DND-41 (cell line): ENCODE data around the gene DLG1.

Source experiments
- ATAC-seq: fragments of 200-7000 bp; cut with Tn5 transposase; 3 replicates; pipeline ENCODE4 v1.9.1; 2021; ENCODE audit warnings: low read depth; ENCODE audit not compliant: insufficient read depth
- DNase-seq: peaks from one replicate; pipeline ENCODE4 v3.0.0-alpha.2; 2020
- H2AFZ ChIP-seq: 2 replicates; pipeline ENCODE4 v1.6.0; 2012; ENCODE audit warnings: low read depth, low read length
- H3K27ac ChIP-seq: 2 replicates; pipeline ENCODE4 v1.5.1; 2012; ENCODE audit warnings: low read length, inconsistent platforms
- H3K27me3 ChIP-seq: fragments of 200-600 bp; sonication (generic); 2 replicates; pipeline ENCODE4 v1.6.0; 2012; ENCODE audit warnings: low read length, mild to moderate bottlenecking, inconsistent platforms; ENCODE audit not compliant: insufficient read depth, poor library complexity
- H3K36me3 ChIP-seq: 2 replicates; pipeline ENCODE4 v1.5.1; 2012; ENCODE audit warnings: low read length, inconsistent platforms; ENCODE audit not compliant: insufficient read depth
- H3K4me1 ChIP-seq: 2 replicates; pipeline ENCODE4 v1.5.1; 2012; ENCODE audit warnings: mild to moderate bottlenecking, low read length; ENCODE audit not compliant: insufficient read depth
- H3K4me2 ChIP-seq: 2 replicates; pipeline ENCODE4 v1.6.0; 2012; ENCODE audit warnings: mild to moderate bottlenecking, moderate library complexity, low read length, inconsistent platforms; ENCODE audit not compliant: insufficient read depth
- H3K4me3 ChIP-seq, 2 experiments: fragments of 200-600 bp in 1 of 2; shearing (Covaris generic) in 1 of 2; 2 replicates each; pipeline ENCODE4 v1.5.1; 2012 to 2016; ENCODE audit warnings: inconsistent platforms in 2 of 2, low read length in 2 of 2, mild to moderate bottlenecking in 2 of 2, low read depth in 1 of 2, moderate library complexity in 1 of 2
- H3K79me2 ChIP-seq: 2 replicates; pipeline ENCODE4 v1.6.0; 2012; ENCODE audit warnings: low read length, inconsistent platforms; ENCODE audit not compliant: insufficient read depth
- H3K9ac ChIP-seq: 2 replicates; pipeline ENCODE4 v1.6.0; 2012; ENCODE audit warnings: low read depth, mild to moderate bottlenecking, inconsistent platforms, low read length, moderate library complexity
- H3K9me3 ChIP-seq: 2 replicates; pipeline ENCODE4 v1.5.1; 2012; ENCODE audit warnings: low read length, moderate library complexity, mild to moderate bottlenecking, inconsistent platforms; ENCODE audit not compliant: insufficient read depth, severe bottlenecking
- H4K20me1 ChIP-seq: 2 replicates; pipeline ENCODE4 v1.6.0; 2012; ENCODE audit warnings: low read length; ENCODE audit not compliant: insufficient read depth
- EZH2 ChIP-seq: IDR thresholded peaks from 3 replicates; pipeline ENCODE4 v1.6.1; 2012; ENCODE audit warnings: borderline replicate concordance, low read depth, mild to moderate bottlenecking, moderate library complexity, low read length, inconsistent platforms; ENCODE audit not compliant: severe bottlenecking
- TF ChIP-seq, protein P1 (sequence below): IDR thresholded peaks from 2 replicates; pipeline ENCODE4 v1.5.1; 2012; ENCODE audit warnings: borderline replicate concordance, low read length, moderate library complexity, mild to moderate bottlenecking; ENCODE audit not compliant: poor library complexity, severe bottlenecking; ENCODE audit errors: extremely low read depth

The DLG1 gene

DNA sequence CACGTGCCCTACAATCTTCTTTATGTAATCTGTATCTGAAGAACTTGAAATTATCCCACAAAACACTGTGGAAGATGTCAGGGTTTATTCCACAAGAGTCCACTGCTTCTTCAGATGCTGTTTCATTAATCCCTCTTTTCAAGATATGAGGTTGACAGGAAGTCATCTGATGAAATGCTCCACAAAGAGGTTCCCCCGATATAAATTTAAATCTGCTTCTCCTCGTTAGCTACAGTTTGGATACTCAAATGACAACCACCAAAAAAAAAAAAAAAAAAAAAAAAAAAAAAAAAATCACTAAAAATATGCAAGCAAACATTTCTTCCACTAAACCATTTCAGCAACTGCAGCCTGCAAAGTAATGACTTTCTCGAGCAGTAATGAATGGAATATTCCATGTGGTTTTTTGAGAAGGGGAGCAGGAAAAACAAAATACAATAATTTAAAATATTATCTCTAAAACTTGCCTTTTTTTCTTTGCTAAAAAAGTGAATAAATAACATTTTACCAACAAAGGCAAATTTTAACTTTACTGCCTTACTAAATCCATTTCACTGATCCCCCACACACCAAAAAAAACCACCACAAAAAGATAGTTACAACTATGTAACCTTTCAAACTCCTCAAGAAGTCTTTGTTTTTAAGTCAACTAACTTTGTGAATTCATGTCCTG, 37.8 kb downstream of the DLG1 start:
- Histone ChIP-seq H3K79me2 (peaks cover 80% of the 10 kb centered on the region), H3K4me1 (no peaks in the 10 kb centered on the region)

DNA sequence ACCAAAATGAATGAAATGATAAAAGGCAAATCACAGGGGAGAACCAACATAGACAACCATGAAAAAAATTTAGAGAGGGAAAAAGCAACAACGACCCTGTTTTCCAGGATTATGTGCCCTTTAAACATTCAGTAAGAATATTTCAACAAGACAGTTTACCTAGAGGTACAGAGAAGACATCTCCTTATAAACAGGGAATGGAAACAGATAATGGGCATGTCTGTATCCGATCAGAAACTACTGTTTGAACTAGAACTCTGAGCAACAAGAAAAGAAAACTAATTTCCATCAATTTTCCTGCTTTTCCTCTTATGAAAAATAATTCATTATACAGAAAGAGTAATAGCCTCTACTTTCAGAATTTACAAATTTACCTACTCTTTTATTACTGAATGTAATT, 39.3 kb downstream of the DLG1 start:
- peaks cover 34% of the 10 kb centered on the region; the same call in 1 of the 2 replicates for H4K20me1 ChIP-seq
- H3K36me3 ChIP-seq, result peaks cover 12% of the 10 kb centered on the region; the same call in 1 of the 2 replicates
- no peak overlapping the region for H3K4me2 ChIP-seq
- H2AFZ ChIP-seq, result no peak overlapping the region
- no peaks in the 10 kb centered on the region for H3K9me3 ChIP-seq
- H3K4me1 ChIP-seq, result no peaks in the 10 kb centered on the region
- DNase-seq (no peak), ATAC-seq (no peak)
- H3K79me2 ChIP-seq, result peaks cover 84% of the 10 kb centered on the region
- H3K9ac ChIP-seq, result no peak overlapping the region
- no peak for TF ChIP-seq EZH2
- TF ChIP-seq, protein P1, sequence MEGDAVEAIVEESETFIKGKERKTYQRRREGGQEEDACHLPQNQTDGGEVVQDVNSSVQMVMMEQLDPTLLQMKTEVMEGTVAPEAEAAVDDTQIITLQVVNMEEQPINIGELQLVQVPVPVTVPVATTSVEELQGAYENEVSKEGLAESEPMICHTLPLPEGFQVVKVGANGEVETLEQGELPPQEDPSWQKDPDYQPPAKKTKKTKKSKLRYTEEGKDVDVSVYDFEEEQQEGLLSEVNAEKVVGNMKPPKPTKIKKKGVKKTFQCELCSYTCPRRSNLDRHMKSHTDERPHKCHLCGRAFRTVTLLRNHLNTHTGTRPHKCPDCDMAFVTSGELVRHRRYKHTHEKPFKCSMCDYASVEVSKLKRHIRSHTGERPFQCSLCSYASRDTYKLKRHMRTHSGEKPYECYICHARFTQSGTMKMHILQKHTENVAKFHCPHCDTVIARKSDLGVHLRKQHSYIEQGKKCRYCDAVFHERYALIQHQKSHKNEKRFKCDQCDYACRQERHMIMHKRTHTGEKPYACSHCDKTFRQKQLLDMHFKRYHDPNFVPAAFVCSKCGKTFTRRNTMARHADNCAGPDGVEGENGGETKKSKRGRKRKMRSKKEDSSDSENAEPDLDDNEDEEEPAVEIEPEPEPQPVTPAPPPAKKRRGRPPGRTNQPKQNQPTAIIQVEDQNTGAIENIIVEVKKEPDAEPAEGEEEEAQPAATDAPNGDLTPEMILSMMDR, result no peak
- H3K27ac ChIP-seq, result no peak overlapping the region
- no peaks in the 10 kb centered on the region for H3K27me3 ChIP-seq
- no peak overlapping the region for H3K4me3 ChIP-seq

More for the DNA sequence above, 37.8 kb downstream of the DLG1 start:
- ATAC-seq (no peak), DNase-seq (no peak)
- peaks cover 34% of the 10 kb centered on the region; the same call in 1 of the 2 replicates for H4K20me1 ChIP-seq
- peaks cover 19% of the 10 kb centered on the region; the same call in 1 of the 2 replicates for H3K36me3 ChIP-seq
- no peaks in the 10 kb centered on the region for H3K27me3 ChIP-seq
- H3K9ac ChIP-seq, result no peak overlapping the region
- H3K4me3 ChIP-seq, result no peak overlapping the region
- no peak overlapping the region for H3K4me2 ChIP-seq
- no peak overlapping the region for H2AFZ ChIP-seq
- TF ChIP-seq, protein P1, result no peak
- no peak for TF ChIP-seq EZH2
- H3K27ac ChIP-seq, result no peak overlapping the region
- no peaks in the 10 kb centered on the region for H3K9me3 ChIP-seq

DNA sequence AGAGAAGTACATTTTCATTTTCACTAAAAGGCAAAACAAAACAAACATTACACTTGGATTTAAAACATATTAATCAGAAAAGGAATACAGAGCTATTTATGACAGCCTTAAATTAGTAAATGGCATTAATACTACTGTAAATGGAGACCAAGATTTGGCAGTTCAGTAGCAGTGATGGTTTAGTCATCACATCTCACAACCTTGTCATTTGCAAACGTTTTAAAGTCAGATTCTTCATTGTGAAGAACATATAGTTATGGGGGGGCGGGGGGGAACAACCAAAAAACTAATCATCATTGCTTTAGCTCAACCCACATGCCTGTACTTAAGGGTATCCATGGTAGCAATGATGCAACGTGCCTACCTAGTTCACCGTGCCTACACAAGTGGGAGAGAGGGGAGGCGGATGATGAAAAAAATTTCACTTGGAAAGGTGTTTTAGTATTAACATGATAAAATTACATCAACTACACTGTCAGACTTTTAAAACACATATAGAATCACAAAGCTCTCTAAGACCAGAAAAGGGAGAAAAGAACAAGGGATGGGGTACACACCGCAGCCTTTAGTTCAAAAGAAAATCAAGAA, 40.1 kb downstream of the DLG1 start:
- Histone ChIP-seq H3K4me2 (no peak overlapping the region), H3K36me3 (peaks cover 8% of the 10 kb centered on the region; the same call in 1 of the 2 replicates), H3K27me3 (no peaks in the 10 kb centered on the region), H4K20me1 (peaks cover 35% of the 10 kb centered on the region; the same call in 1 of the 2 replicates), H3K4me1 (no peaks in the 10 kb centered on the region), H3K27ac (no peak overlapping the region), H3K9me3 (no peaks in the 10 kb centered on the region), H3K4me3 (no peak overlapping the region), H2AFZ (no peak overlapping the region), H3K9ac (no peak overlapping the region), H3K79me2 (peaks cover 87% of the 10 kb centered on the region)
- TF ChIP-seq, protein P1, result no peak
- TF ChIP-seq EZH2, result no peak
- ATAC-seq (no peak), DNase-seq (no peak)
